Body of pancreas (tissue), 4 donors: ENCODE results near the gene ARSA. TPM values are rescaled to one million over a fixed set of nuclear protein-coding genes. Genes with fewer than 3 reads are reported as not detected.

Experiments used
- ATAC-seq: fragments of 150-250 bp; one replicate; pipeline ENCODE4 v1.9.1; 2016
- DNase-seq, 4 donors: peaks; one replicate each; pipeline ENCODE4 v3.0.0-alpha.2; 2019
- H3K27ac ChIP-seq, 4 donors: fragments of 200-600 bp; sonication (generic); 1 replicate in 3 of 4; 2 replicates in 1 of 4; pipeline versions ENCODE4 v1.5.1 to v1.6.1; 2016 to 2019; ENCODE audit warnings: mild to moderate bottlenecking in 1 of 4, mixed read lengths in 1 of 4, moderate library complexity in 1 of 4
- H3K27me3 ChIP-seq, 2 donors: fragments of 200-600 bp; sonication (generic); one replicate each; pipeline ENCODE4 v1.6.0; 2016; ENCODE audit warnings: mild to moderate bottlenecking in 1 of 2
- H3K36me3 ChIP-seq, 2 donors: fragments of 200-600 bp; sonication (generic); replicated peaks in 1 of 2; 2 replicates each; pipeline ENCODE4 v1.5.1; 2016; ENCODE audit warnings: low read depth in 2 of 2; ENCODE audit not compliant: insufficient read depth in 1 of 2
- H3K4me1 ChIP-seq: fragments of 200-600 bp; sonication (generic); one replicate; pipeline ENCODE4 v1.6.0; 2016
- H3K4me3 ChIP-seq, 2 donors: fragments of 200-600 bp; sonication (generic); 1 replicate in 1 of 2; 2 replicates in 1 of 2; pipeline ENCODE4 v1.5.1; 2016 to 2019
- H3K9me3 ChIP-seq, 3 donors: fragments of 200-600 bp; sonication (generic); 1 replicate in 2 of 3; 2 replicates in 1 of 3; pipeline ENCODE4 v1.5.1; 2016
- CTCF ChIP-seq, 7 experiments: fragments of 450-650 bp in 4 of 7; fragments of 200-600 bp in 3 of 7; sonication (generic) in 3 of 7; IDR thresholded peaks; one replicate each; pipeline ENCODE4 v1.5.1; 2016 to 2019; ENCODE audit warnings: antibody characterized with exemption in 7 of 7
- POLR2A ChIP-seq, 3 donors: fragments of 450-650 bp; IDR thresholded peaks; one replicate each; pipeline ENCODE4 v1.6.1; 2016; ENCODE audit warnings: antibody characterized with exemption in 3 of 3, mild to moderate bottlenecking in 2 of 3
- WGBS, 2 donors: methylation state at CpG; one replicate each; pipeline ENCODE4 v1.1.5; 2017; 5-methylcytosine and 5-hydroxymethylcytosine counted together
- intact Hi-C: fragments of 100-400 bp; cut with DNase I; formaldehyde crosslinking; loops from one replicate; pipeline ENCODE4 v1.15.1; 2023
- total RNA-seq, 2 donors: library from RNA; depleted of rRNA; stranded (reverse); fragments of >200 nt; gene quantifications; one replicate each; pipeline ENCODE4 v1.1.0, GENCODE V29; 2016

ARSA gene
- total RNA-seq, 2 donors from 2014 or later: 47.0 to 84.7 TPM

GRCh38 chr22:50578776-50579310 lies 49.1 kb downstream of the ARSA start:
- ATAC-seq (no peak), DNase-seq (no peak)
- H3K9me3 ChIP-seq: no peaks in the 10 kb centered on the region
- H3K4me1 ChIP-seq: peaks cover 32% of the 10 kb centered on the region
- no peaks in the 10 kb centered on the region for H3K36me3 ChIP-seq
- H3K27ac ChIP-seq: no peak overlapping the region
- TF ChIP-seq CTCF (IDR thresholded peaks at IDR 0.05) (no peak), POLR2A (IDR thresholded peaks at IDR 0.05) (no peak)
- H3K27me3 ChIP-seq: no peaks in the 10 kb centered on the region
- intact Hi-C loops: no loop called here
- H3K4me3 ChIP-seq: no peak overlapping the region
- WGBS, 2 donors: 72 to 82% methylated on average over 5 to 8 of the region's 8 CpGs

- ATAC-seq (no peak), DNase-seq (no peak)
- intact Hi-C loops: no loop called here
- H3K27me3 ChIP-seq: no peaks in the 10 kb centered on the region
- no peak within 1 kb of the TSS for H3K27ac ChIP-seq
- no peak within 1 kb of the TSS for H3K4me3 ChIP-seq
- 41 to 53% methylated on average over 11 to 43 of the region's 63 CpGs for WGBS, 2 donors
- TF ChIP-seq POLR2A (IDR thresholded peaks at IDR 0.05) (no peak), CTCF (IDR thresholded peaks at IDR 0.05) (no peak)
- H3K4me1 ChIP-seq: peaks cover 25% of the 10 kb centered on the region
- H3K36me3 ChIP-seq: no peaks in the 10 kb centered on the region
- no peaks in the 10 kb centered on the region for H3K9me3 ChIP-seq
Measured at GRCh38 chr22:50577987-50578775, 49.8 kb downstream of the ARSA start, which contains the start of gene CPT1B. Gene CPT1B, minus strand, starts transcription at chr22:50578427. Its CDS starts 512 bp downstream, at chr22:50577915.

GRCh38 chr22:50577697-50577986 lies 50.3 kb downstream of the ARSA start:
- no peak overlapping the region for H3K27ac ChIP-seq
- no peaks in the 10 kb centered on the region for H3K27me3 ChIP-seq
- peaks cover 25% of the 10 kb centered on the region for H3K4me1 ChIP-seq
- WGBS, 2 donors: 77 to 97% methylated on average over 5 to 19 of the region's 23 CpGs
- DNase-seq: no peak
- H3K36me3 ChIP-seq: no peaks in the 10 kb centered on the region
- no peak for ATAC-seq
- no peaks in the 10 kb centered on the region for H3K9me3 ChIP-seq
- TF ChIP-seq CTCF (IDR thresholded peaks at IDR 0.05) (no peak), POLR2A (IDR thresholded peaks at IDR 0.05) (no peak)
- no peak overlapping the region for H3K4me3 ChIP-seq
- intact Hi-C loops: no loop called here

- Histone ChIP-seq H3K9me3 (no peaks in the 10 kb centered on the region), H3K4me3 (no peak overlapping the region), H3K27me3 (no peaks in the 10 kb centered on the region), H3K27ac (no peak overlapping the region), H3K36me3 (no peaks in the 10 kb centered on the region), H3K4me1 (peaks cover 25% of the 10 kb centered on the region)
- DNase-seq (no peak), ATAC-seq (no peak)
- no peak for TF ChIP-seq POLR2A (IDR thresholded peaks at IDR 0.05)
- no peak for TF ChIP-seq CTCF (IDR thresholded peaks at IDR 0.05)
- 84 to 89% methylated on average over 14 to 18 of the region's 18 CpGs for WGBS, 2 donors
- intact Hi-C loops: no loop called here
Measured at GRCh38 chr22:50576806-50577696, 50.9 kb downstream of the ARSA start.
